PC-9 (cell line): ENCODE measurements around the gene TCF3.

Source experiments
- CTCF ChIP-seq: fragments of 200-600 bp; sonication (generic); conservative IDR thresholded peaks from 2 replicates; pipeline ENCODE4 v1.6.1; 2017; ENCODE audit warnings: mixed run types, antibody characterized with exemption, mild to moderate bottlenecking, moderate library complexity
- EZH2 ChIP-seq: fragments of 200-600 bp; sonication (generic); IDR thresholded peaks from 2 replicates; pipeline ENCODE4 v1.8.0; 2017; ENCODE audit warnings: antibody characterized with exemption, low read depth

DNA sequence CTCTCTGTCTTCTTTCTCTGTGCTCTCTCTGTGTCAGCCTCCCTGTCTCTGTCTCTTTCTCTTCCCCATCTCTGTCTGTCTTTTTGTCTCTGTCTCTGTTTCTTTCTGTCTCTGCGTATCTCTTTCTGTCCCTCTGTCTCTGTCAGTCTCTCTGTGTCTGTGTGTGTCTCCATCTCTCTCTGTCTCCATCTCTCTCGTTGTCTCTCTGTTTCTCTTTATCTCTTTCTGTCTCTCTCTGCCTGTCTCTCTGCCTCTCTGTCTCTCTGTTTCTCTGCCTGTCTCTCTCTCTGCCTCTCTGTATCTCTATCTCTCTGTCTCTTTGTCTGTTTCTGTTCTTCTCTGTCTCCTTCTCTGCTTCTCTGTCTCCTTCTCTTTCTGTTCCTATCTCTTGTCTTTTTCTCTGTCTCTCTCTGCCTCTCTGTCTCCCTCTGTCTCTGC is 15.7 kb upstream of the TCF3 start:
- TF ChIP-seq CTCF (no peak), EZH2 (no peak)
